Stimulated activated CD4-positive, alpha-beta T cell treated with anti-CD3 and anti-CD28 coated beads, Interleukin-12 subunit alpha, Interleukin-12 subunit beta, amount 100 ng/mL, for 24 hours (primary cell): Measurements from ENCODE around the gene TGM3.

Experiments used
- DNase-seq, 2 experiments: peaks; one replicate each; pipeline ENCODE4 v3.0.0-alpha.2; 2020; ENCODE audit warnings: low read depth in 2 of 2

The TGM3 gene

GRCh38 chr20:2378893-2379292 is 83.1 kb downstream of the TGM3 start:
- DNase-seq = no peak

GRCh38 chr20:2379511-2380229 is 83.9 kb downstream of the TGM3 start:
- peak in 1 of 2 experiments; percentile 6 for DNase-seq

GRCh38 chr20:2380601-2381000 is 84.8 kb downstream of the TGM3 start, which contains the start of gene TGM6:
TGM6 (plus strand) TSS chr20:2380901; CDS start chr20:2380969, 68 bp downstream.
- no peak for DNase-seq

- no peak for DNase-seq
Observed at GRCh38 chr20:2381303-2381702, 85.5 kb downstream of the TGM3 start.

GRCh38 chr20:2382833-2383232 is 87.0 kb downstream of the TGM3 start:
- no peak for DNase-seq

GRCh38 chr20:2385026-2385425 is 89.2 kb downstream of the TGM3 start:
- no peak for DNase-seq

- no peak for DNase-seq
Observed at GRCh38 chr20:2385496-2385895, 89.7 kb downstream of the TGM3 start.

GRCh38 chr20:2386516-2387179 is 90.8 kb downstream of the TGM3 start:
- no peak for DNase-seq

GRCh38 chr20:2387180-2387577 is 91.4 kb downstream of the TGM3 start:
- peak; percentile 5 to 56 for DNase-seq

GRCh38 chr20:2387580-2387979 is 91.8 kb downstream of the TGM3 start:
- no peak for DNase-seq
